MM.1S (cell line): ENCODE results near the gene TLCD5.
A peak's percentile ranks its signal among the peaks of the same experiment; 100 is the strongest.

Experiments used
- DNase-seq: peaks from one replicate; pipeline ENCODE4 v3.0.0-alpha.2; 2015
- H2AFZ ChIP-seq: fragments of 300-600 bp; sonication (generic); 2 replicates; pipeline ENCODE4 v1.6.0; 2016; ENCODE audit warnings: antibody characterized with exemption, low read length
- H3F3A ChIP-seq: fragments of 300-600 bp; sonication (generic); 2 replicates; pipeline ENCODE4 v1.6.1; 2016; ENCODE audit warnings: mild to moderate bottlenecking, antibody characterized with exemption, low read length, moderate library complexity, mixed read lengths; ENCODE audit not compliant: insufficient read depth
- H3K27ac ChIP-seq: fragments of 300-600 bp; sonication (generic); 2 replicates; pipeline ENCODE4 v1.5.1; 2016; ENCODE audit warnings: mild to moderate bottlenecking, low read length
- H3K27me3 ChIP-seq: fragments of 300-600 bp; sonication (generic); replicated peaks from 2 replicates; pipeline ENCODE4 v1.6.0; 2016; ENCODE audit warnings: low read length; ENCODE audit not compliant: insufficient read depth
- H3K36me3 ChIP-seq: fragments of 300-600 bp; sonication (generic); replicated peaks from 2 replicates; pipeline ENCODE4 v1.6.1; 2016; ENCODE audit warnings: mild to moderate bottlenecking, low read length, mixed read lengths; ENCODE audit not compliant: insufficient read depth
- H3K4me1 ChIP-seq: fragments of 300-600 bp; sonication (generic); 2 replicates; pipeline ENCODE4 v1.6.1; 2016; ENCODE audit warnings: low read length, mixed read lengths
- H3K4me2 ChIP-seq: fragments of 300-600 bp; sonication (generic); 2 replicates; pipeline ENCODE4 v1.6.0; 2016; ENCODE audit warnings: low read depth, low read length
- H3K4me3 ChIP-seq: fragments of 300-600 bp; sonication (generic); 2 replicates; pipeline ENCODE4 v1.5.1; 2016; ENCODE audit warnings: low read length, mixed read lengths
- H3K79me2 ChIP-seq: fragments of 300-600 bp; sonication (generic); 2 replicates; pipeline ENCODE4 v1.6.1; 2016; ENCODE audit warnings: mixed run types, low read length, mixed read lengths
- H3K9ac ChIP-seq: fragments of 300-600 bp; sonication (generic); 2 replicates; pipeline ENCODE4 v1.6.1; 2016; ENCODE audit warnings: low read length, mixed read lengths
- H3K9me2 ChIP-seq: fragments of 300-600 bp; sonication (generic); replicated peaks from 2 replicates; pipeline ENCODE4 v1.6.1; 2016; ENCODE audit warnings: mild to moderate bottlenecking, low read length, mixed read lengths; ENCODE audit not compliant: insufficient read depth
- H3K9me3 ChIP-seq: fragments of 300-600 bp; sonication (generic); replicated peaks from 2 replicates; pipeline ENCODE4 v1.6.1; 2016; ENCODE audit warnings: mild to moderate bottlenecking, low read length, mixed read lengths; ENCODE audit not compliant: insufficient read depth
- H4K20me1 ChIP-seq: fragments of 300-600 bp; sonication (generic); 2 replicates; pipeline ENCODE4 v1.6.1; 2016; ENCODE audit warnings: mild to moderate bottlenecking, low read length, moderate library complexity, mixed read lengths; ENCODE audit not compliant: insufficient read depth
- EZH2 ChIP-seq: fragments of 300-600 bp; sonication (generic); optimal IDR thresholded peaks from 2 replicates; pipeline ENCODE3; 2017; ENCODE audit warnings: low read depth, mild to moderate bottlenecking, antibody characterized with exemption, low read length, mixed read lengths
- EZH2phosphoT487 ChIP-seq: fragments of 300-600 bp; sonication (generic); IDR thresholded peaks from 2 replicates; pipeline ENCODE4 v1.6.1; 2018; ENCODE audit warnings: antibody characterized with exemption, low read length
- TF ChIP-seq, protein P1 (sequence below): fragments of 300-600 bp; sonication (generic); IDR thresholded peaks from 2 replicates; pipeline ENCODE4 v1.5.1; 2016; ENCODE audit warnings: antibody characterized with exemption, low read length, mixed read lengths

TLCD5 gene

DNA sequence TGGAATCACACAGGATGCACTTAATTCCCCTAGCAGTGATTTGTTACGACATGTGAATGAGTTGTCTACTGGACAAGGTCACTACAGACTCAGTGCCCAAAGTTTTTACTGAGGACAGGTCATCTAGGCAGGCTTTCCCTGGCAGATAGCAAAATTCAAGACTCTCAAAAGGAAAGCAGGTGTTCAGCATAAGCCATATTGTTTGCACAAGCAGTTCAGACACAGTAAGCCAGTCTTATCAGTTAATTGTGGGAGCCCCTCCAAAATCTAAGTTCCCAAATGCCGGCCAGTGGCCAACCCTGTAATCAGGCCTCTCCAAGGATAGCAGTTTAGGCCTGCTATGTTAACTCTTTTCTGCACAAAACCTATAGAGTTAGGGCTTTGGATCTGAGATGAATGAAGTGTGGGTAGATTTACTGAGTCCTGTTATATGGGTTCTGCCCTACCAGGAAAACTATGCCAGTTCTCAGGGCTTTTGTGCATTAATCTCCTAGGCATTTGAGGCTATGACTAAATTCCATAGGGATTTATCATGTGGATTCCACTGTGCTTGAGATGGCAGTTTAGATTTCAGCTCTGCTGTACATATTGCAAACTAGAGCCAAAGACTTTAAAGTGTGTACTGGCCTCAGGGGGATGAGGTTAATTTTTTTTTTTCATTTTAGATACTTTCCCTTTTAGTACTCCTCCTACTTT, 6.3 kb downstream of the TLCD5 start:
- no peak overlapping the region for H3K4me3 ChIP-seq
- peaks cover 24% of the 10 kb centered on the region for H3F3A ChIP-seq
- H3K9ac ChIP-seq = no peak overlapping the region
- no peak for DNase-seq
- H3K27ac ChIP-seq = no peak overlapping the region
- no peak overlapping the region for H2AFZ ChIP-seq
- H3K27me3 ChIP-seq = no peaks in the 10 kb centered on the region
- peaks cover under 1% of the 10 kb centered on the region; the same call in 1 of the 2 replicates for H3K79me2 ChIP-seq
- peaks cover 34% of the 10 kb centered on the region for H3K4me1 ChIP-seq
- H3K36me3 ChIP-seq = no peaks in the 10 kb centered on the region
- no peak overlapping the region for H3K4me2 ChIP-seq
- no peaks in the 10 kb centered on the region for H4K20me1 ChIP-seq
- H3K9me3 ChIP-seq = no peaks in the 10 kb centered on the region
- H3K9me2 ChIP-seq = no peaks in the 10 kb centered on the region
- TF ChIP-seq EZH2phosphoT487 (no peak), EZH2 (no peak)
- TF ChIP-seq, protein P1, sequence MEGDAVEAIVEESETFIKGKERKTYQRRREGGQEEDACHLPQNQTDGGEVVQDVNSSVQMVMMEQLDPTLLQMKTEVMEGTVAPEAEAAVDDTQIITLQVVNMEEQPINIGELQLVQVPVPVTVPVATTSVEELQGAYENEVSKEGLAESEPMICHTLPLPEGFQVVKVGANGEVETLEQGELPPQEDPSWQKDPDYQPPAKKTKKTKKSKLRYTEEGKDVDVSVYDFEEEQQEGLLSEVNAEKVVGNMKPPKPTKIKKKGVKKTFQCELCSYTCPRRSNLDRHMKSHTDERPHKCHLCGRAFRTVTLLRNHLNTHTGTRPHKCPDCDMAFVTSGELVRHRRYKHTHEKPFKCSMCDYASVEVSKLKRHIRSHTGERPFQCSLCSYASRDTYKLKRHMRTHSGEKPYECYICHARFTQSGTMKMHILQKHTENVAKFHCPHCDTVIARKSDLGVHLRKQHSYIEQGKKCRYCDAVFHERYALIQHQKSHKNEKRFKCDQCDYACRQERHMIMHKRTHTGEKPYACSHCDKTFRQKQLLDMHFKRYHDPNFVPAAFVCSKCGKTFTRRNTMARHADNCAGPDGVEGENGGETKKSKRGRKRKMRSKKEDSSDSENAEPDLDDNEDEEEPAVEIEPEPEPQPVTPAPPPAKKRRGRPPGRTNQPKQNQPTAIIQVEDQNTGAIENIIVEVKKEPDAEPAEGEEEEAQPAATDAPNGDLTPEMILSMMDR = no peak

DNA sequence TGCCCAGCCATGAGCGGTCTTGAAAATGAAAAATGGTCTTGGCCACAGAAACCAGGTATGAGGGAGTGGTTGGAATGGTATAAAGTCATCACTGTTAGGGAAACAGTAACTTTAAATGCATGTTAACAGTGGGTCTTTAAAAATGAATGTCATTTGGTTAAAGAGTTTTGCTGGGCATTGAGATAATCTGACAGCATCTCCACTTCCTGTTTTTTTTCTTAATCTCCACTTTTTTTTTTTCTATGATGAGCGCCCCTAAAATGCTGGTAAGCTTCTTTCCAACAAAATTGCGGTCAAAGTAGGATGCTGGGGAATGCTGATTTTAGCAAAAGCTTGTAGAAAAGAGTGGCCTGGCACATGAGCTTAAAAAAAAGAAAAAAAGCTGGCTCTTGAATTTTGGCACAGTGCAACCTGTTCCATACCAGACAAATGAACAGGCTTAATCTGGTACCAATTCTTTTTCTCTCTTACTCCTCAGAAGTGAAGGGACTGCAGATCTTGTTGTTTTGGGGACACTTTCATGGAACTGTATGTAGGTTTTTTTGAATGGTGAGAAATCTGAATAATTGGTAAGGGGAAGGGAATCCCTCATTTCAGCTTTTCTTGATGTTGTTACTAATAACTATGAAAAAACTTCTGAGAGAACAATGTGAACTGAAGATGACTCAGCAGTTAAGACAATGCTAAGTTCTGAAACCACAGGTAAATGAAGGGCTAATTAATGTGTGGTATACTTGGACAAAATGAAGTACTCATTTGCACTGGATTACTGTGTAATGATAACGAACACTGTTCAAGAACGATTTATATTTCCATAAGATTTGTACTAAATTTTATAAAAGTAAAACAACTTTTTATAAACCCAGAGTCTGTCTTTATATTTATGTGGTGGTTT, 8.0 kb downstream of the TLCD5 start:
- Histone ChIP-seq H3F3A (peaks cover 26% of the 10 kb centered on the region), H3K4me1 (peaks cover 19% of the 10 kb centered on the region), H3K4me3 (no peak overlapping the region), H3K79me2 (peaks cover 17% of the 10 kb centered on the region), H2AFZ (peak overlapping the region; percentile 41; the same call in 1 of the 2 replicates), H3K4me2 (peak overlapping the region; percentile 36), H3K9me2 (no peaks in the 10 kb centered on the region), H4K20me1 (no peaks in the 10 kb centered on the region), H3K9ac (peak overlapping the region; percentile 11; the same call in 1 of the 2 replicates), H3K9me3 (no peaks in the 10 kb centered on the region), H3K27ac (peak overlapping the region; percentile 57; the same call in 1 of the 2 replicates), H3K36me3 (no peaks in the 10 kb centered on the region), H3K27me3 (no peaks in the 10 kb centered on the region)
- TF ChIP-seq EZH2 (no peak), EZH2phosphoT487 (no peak)
- TF ChIP-seq, protein P1 = no peak
- DNase-seq = peak; percentile 65

DNA sequence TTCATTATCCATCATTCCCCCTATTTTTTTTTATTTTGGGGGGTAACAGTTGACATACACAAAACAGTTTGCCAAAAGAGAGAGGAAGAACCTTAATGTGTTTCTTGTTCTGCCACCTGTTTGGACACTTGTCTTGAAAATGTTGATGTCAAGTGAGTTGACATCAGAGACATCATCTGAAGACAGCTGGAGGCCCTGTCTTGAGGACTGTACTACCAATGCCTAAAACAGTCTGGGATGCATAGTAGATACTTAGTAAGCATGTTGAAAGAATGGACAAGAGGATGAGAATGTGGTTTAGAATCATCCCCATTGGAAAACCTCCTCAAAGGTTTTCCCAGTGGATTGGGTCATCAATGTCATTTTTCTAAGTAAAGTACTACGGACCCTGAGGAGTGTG, 8.7 kb downstream of the TLCD5 start:
- H3K4me2 ChIP-seq = peak overlapping the region; percentile 36

More for the DNA sequence above, 8.7 kb downstream of the TLCD5 start:
- H3K4me1 ChIP-seq = peaks cover 19% of the 10 kb centered on the region
- H3K27me3 ChIP-seq = no peaks in the 10 kb centered on the region
- H3K9me2 ChIP-seq = no peaks in the 10 kb centered on the region
- DNase-seq = peak; percentile 39
- H3F3A ChIP-seq = peaks cover 27% of the 10 kb centered on the region
- no peak overlapping the region for H3K4me3 ChIP-seq
- H4K20me1 ChIP-seq = no peaks in the 10 kb centered on the region
- peaks cover 24% of the 10 kb centered on the region for H3K79me2 ChIP-seq
- TF ChIP-seq, protein P1 = no peak
- TF ChIP-seq EZH2phosphoT487 (no peak), EZH2 (no peak)
- H3K36me3 ChIP-seq = no peaks in the 10 kb centered on the region
- H2AFZ ChIP-seq = no peak overlapping the region
- H3K9me3 ChIP-seq = no peaks in the 10 kb centered on the region
- no peak overlapping the region for H3K9ac ChIP-seq
- peak overlapping the region; percentile 57; the same call in 1 of the 2 replicates for H3K27ac ChIP-seq
